ENCODE data around the gene IL3.

The IL3 gene

GRCh38 chr5:132026516-132027008, 33.9 kb upstream of the IL3 start:
- FAIRE-seq, result no peak

GRCh38 chr5:132027027-132027426, 33.4 kb upstream of the IL3 start:
- FAIRE-seq, result no peak

- no peak for FAIRE-seq
Observed at GRCh38 chr5:132029609-132030330, 30.7 kb upstream of the IL3 start.

GRCh38 chr5:132030610-132031009, 29.8 kb upstream of the IL3 start:
- FAIRE-seq, result no peak

DNA sequence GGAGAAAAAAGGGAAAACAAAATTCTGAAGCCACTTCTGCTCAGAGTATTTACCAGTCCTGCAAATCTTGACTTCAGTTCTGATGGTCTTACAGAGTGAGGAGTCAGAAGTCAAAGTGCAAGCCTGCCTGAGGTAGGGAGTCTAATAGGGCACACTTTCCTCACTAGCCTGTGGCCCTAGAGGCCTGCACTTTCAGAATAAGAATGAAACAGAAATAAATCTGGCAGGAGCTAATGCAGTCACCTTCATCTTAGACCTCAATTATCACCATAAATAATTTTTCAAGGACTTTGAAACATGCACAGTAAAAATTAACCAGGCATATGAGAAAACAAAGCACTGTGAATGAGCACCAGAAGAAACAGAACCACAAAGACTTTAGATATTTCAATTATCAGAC, 28.3 kb upstream of the IL3 start:
- FAIRE-seq, result no peak

- no peak for FAIRE-seq
Observed at GRCh38 chr5:132033122-132033521, 27.3 kb upstream of the IL3 start.

- FAIRE-seq, result no peak
Observed at GRCh38 chr5:132037353-132037752, 23.1 kb upstream of the IL3 start.

- FAIRE-seq, result no peak
Observed at GRCh38 chr5:132044207-132044606, 16.2 kb upstream of the IL3 start.

- FAIRE-seq, result no peak
Observed at GRCh38 chr5:132046880-132047299, 13.6 kb upstream of the IL3 start.

DNA sequence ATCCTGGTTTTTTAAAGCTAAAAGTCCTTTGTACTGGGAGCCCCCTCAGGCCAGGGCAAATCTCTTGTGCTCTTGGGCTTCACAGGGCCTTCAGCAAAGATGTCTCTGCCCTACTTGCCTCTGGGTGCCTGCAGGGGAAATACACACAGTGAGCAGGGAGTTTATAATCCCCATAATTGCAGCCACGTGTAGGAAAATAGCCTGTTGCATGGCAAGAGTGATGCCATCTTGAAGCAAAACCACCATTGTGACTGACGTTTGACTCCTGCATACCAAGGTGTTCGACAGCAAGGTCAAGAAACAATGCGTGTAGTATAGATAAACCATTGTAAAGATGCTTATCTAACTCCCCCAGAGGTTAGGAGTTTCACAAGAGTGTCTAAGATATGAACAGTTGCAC, 11.4 kb upstream of the IL3 start:
- FAIRE-seq, result no peak

DNA sequence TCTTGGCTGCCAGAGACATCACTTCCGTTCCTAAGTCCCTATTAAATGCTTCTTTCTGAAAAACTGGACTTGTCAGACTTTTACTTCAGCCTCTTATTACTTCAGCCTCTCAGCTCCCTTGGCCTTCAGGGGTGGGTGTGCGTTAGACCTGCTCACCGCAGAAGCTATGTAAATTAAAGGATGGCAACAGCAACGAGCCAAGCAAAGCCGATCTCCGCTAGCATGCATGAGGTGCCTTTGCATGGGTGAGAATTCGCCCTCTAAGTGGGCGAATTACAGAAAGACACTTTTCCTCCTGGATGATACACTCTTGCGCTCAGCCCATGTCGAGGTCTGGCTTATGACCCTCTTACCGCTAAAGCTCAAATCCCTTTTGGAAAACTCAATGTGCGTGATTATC, 10.9 kb upstream of the IL3 start:
- FAIRE-seq, result no peak

DNA sequence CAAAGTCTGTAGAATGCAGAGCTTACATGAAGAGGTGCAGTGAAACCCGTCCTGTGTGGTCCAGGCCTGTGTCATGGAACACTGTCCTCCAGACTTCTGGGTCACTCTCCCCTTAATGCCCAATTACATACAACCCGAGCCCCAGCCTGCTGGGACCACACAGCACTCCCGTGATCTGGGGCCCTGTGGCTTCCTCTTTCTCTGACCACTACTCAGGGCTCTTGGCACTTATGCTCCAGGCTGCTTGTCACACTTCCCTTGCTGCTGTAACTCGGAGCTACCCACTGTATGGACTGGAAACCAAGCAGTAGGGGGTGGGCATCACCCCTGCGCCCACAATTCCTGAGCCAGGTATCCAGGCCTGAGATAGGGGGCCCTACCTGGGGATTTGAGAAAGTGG, 10.3 kb upstream of the IL3 start:
- no peak for FAIRE-seq

DNA sequence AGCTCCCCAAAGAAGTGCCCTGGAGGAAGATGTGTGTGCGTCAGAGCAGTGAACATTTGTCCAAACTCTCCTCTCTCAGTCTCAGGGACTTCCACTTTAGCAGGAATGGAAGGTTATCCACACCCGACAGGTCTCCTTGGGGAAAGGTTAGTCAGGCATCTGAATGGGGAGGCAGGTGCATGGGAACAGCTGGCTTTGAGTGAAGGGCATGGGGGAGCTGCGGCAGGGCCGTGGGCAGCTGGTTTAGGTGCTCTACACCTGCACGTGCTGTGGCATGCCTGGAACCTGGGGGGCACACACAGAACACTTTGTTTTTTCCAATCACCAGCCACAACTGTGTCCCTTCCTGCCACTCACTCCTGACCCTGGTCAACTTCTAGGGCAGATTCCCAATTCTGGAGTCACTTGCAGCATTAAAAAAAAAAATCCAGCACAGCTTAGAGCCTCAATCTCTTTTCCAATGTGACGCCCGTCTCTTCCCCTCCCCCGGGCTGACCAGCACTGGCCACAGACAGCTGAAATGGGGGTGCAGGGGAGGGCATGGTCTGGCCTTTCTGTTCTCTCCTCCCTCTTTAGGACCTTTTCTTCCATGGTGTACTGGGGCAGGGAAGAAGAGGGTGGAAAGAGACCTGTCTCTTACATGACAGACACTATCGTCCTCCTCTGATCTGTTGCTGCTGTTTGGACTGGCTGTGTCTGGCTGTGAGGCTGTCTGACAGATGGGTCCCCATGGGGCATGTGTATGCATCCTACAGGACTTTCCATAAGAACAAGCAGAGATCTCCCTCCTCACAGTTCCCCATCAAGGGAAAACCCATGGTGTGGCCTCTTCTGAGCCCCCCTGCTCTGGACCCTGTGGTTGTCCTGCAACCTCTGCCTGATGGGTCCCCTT, 9.5 kb upstream of the IL3 start:
- FAIRE-seq, result no peak

DNA sequence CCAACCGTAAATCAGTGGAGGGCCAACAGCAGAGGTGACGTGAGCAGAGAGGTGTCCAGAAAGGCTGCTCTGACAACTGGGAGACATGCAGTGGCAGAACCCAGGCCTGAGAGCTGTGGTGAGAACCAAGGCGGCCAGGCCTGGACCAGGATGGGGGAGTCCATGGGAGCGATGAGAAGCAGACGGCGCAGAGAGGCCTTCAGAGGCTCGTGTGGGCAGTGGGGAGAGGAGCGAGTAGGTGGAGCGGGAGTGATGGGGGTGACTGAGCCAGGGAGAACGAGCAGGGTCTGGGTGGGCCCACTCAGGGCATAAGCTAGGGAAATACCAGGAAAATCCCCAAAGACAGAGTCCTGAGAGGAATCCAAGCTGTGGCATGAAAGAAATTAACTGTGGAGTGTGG, 7.9 kb upstream of the IL3 start:
- FAIRE-seq, result no peak

GRCh38 chr5:132053483-132053882, 7.0 kb upstream of the IL3 start:
- FAIRE-seq, result no peak

- no peak for FAIRE-seq
Observed at GRCh38 chr5:132054031-132054696, 6.3 kb upstream of the IL3 start.

- FAIRE-seq, result no peak
Observed at GRCh38 chr5:132054697-132055440, 5.6 kb upstream of the IL3 start.

DNA sequence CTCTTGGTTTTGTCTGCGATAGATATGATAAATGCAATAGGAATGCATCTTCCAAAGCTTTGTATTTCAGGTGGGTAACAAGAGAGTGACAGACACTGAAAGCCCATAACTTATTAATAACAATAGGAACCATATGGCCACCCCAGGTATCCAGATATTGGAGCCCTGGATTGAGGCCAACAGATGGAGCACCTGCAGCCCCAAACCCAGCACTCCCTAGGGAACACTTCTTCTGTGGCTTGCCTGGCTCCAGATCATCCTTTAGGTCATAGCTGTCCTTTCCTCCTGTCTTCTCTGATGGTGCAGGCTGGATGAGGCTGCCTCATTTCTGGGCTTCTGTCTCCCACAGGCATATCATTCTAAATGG, 5.0 kb upstream of the IL3 start:
- FAIRE-seq, result no peak

GRCh38 chr5:132055808-132056609, 4.4 kb upstream of the IL3 start:
- FAIRE-seq, result no peak

DNA sequence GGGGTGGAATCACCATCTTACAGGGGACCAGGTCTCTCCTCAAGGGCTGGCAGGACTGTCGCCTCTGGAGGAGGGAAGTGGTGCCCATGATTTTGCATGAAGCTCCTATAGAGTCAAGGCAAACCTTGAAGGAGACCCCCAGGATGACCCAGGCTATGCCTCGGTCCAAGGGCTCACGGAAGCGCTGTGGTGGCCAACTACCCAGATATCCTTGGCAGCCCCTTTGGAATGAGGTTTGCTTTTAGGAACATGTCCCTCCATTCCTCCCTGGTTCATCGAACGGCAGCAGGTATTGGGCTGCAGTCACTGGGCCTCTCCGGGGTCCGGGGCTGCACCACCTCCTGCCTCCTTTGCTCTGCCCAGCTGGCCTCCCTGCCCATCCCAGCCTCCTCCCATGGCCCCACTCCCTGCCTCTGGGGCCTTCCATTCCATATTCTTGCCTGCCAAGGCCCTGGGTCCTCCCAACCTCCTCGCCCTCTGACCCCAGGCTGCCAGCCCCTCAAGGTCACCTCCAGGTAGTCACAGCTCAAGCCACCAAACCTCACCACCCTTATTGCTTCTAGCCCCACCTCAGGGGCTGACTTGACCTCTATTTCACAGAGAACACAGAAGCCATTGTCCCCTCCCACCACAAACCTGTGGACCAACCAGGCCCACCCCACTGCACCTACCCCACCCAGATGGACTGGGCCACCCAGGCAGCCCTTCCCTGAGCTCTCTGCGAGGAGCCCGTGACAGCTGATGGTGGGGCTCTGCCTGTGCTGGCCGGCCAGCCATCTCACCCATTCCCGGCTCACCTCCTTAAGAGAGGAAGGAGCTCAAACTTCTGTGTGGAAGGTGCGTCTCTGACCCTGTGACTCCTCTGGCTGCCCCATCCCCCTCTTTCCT, 3.6 kb upstream of the IL3 start:
- FAIRE-seq, result no peak
